Ovary (tissue), 9 donors: ENCODE results near the gene PRR5. TPM values are rescaled to one million over a fixed set of nuclear protein-coding genes. Genes with fewer than 3 reads are reported as not detected.

Experiments used
- DNase-seq, 5 donors: peaks; one replicate each; pipeline ENCODE4 v3.0.0-alpha.2; 2019 to 2020
- H3K27ac ChIP-seq, 2 donors: fragments of 200-600 bp; one replicate each; pipeline versions ENCODE4 v1.5.1 to v1.8.0; 2019 to 2022
- H3K27me3 ChIP-seq: fragments of 200-600 bp; one replicate; pipeline ENCODE4 v1.8.0; 2022
- H3K36me3 ChIP-seq: fragments of 200-600 bp; sonication (generic); one replicate; pipeline ENCODE4 v1.5.1; 2019
- H3K4me1 ChIP-seq: one replicate; pipeline ENCODE4 v1.8.1; 2013; ENCODE audit warnings: mild to moderate bottlenecking, moderate library complexity; ENCODE audit not compliant: insufficient read depth
- H3K4me3 ChIP-seq: fragments of 200-600 bp; sonication (generic); one replicate; pipeline ENCODE4 v1.5.1; 2017
- H3K9me3 ChIP-seq, 2 donors: fragments of 200-600 bp in 1 of 2; sonication (generic) in 1 of 2; one replicate each; pipeline versions ENCODE4 v1.5.1 to v1.8.1; 2013 to 2019; ENCODE audit warnings: mild to moderate bottlenecking in 1 of 2, moderate library complexity in 1 of 2
- CTCF ChIP-seq, 3 donors: fragments of 450-650 bp in 2 of 3; fragments of 200-600 bp in 1 of 3; IDR thresholded peaks; one replicate each; pipeline versions ENCODE4 v1.5.1 to v1.8.0; 2016 to 2022; ENCODE audit warnings: antibody characterized with exemption in 3 of 3, mild to moderate bottlenecking in 1 of 3
- EP300 ChIP-seq: sonication (generic); formaldehyde crosslinking; IDR thresholded peaks from one replicate; pipeline ENCODE4 v1.6.1; 2017; ENCODE audit warnings: antibody characterized with exemption
- POLR2A ChIP-seq: fragments of 450-650 bp; IDR thresholded peaks from one replicate; pipeline ENCODE4 v1.6.1; 2017; ENCODE audit warnings: antibody characterized with exemption, mild to moderate bottlenecking, moderate library complexity
- WGBS, 3 donors: extraction: QIAGEN DNeasy Blood & Tissue Kit in 1 of 3; methylation state at CpG; one replicate each; pipeline versions ENCODE4 v1.1.5 to v1.1.7; 2013 to 2017; 5-methylcytosine and 5-hydroxymethylcytosine counted together
- intact Hi-C, 4 donors: fragments of 100-400 bp; cut with DNase I; formaldehyde crosslinking; loops; one replicate each; pipeline versions ENCODE4 v1.11.0 to v1.15.1; 2022 to 2023
- polyA plus RNA-seq, 2 donors: library from polyadenylated mRNA; stranded (reverse); fragments of 200-250 nt in 1 of 2; fragments of 350-450 nt in 1 of 2; fragmentation: Illumina TruSeq in 1 of 2; extraction: RNeasy Lipid Tissue Mini Kit (QIAGEN cat#74804) in 1 of 2; gene quantifications; one replicate each; pipeline ENCODE4 v1.2.3, GENCODE V29; 2013 to 2014
- total RNA-seq, 7 donors: library from RNA; depleted of rRNA in 2 of 7; stranded (reverse); fragments of >200 nt in 2 of 7; fragmentation: NEBNext Ultra II Directional in 3 of 7; extraction: Animal tissue kit (Norgen Biotek cat#: 25700) in 3 of 7; gene quantifications; one replicate each; pipeline versions ENCODE4 v1.1.0 to v1.2.4, GENCODE V29; 2016 to 2023
- donor health status: DM: no; HTN: no; CAD: no; lungs with moderate emphysema.
- donor health status: DM: no; HTN: no; CAD: no.
- donor health status: Bipolar disorder and iron deficiency.
- donor health status: DM: yes; HTN: yes; CAD: no.
- donor health status: DM: no; HTN: no; CAD: no.
- donor health status: DM: yes; HTN: yes; CAD: no.

PRR5 gene
- total and polyA plus RNA-seq, 9 donors: 4.0 to 21.1 (median 16.8) TPM

- TF ChIP-seq POLR2A: no peak
- no peak for TF ChIP-seq EP300
- TF ChIP-seq CTCF (IDR thresholded peaks at IDR 0.05): no peak
- peak in 1 of 5 donors; percentile 29 for DNase-seq
- intact Hi-C loops: no loop called here
- 86 to 90% (median 88%) methylated on average over 23 of the region's 23 CpGs for WGBS, 3 donors
- Histone ChIP-seq H3K9me3 (no peaks in the 10 kb centered on the region), H3K4me1 (peaks cover 13% of the 10 kb centered on the region), H3K36me3 (no peaks in the 10 kb centered on the region), H3K27me3 (no peaks in the 10 kb centered on the region), H3K27ac (no peak overlapping the region), H3K4me3 (no peak overlapping the region)
Measured at GRCh38 chr22:44660051-44660830, 41.8 kb upstream of the PRR5 start.

GRCh38 chr22:44661070-44661469, 40.9 kb upstream of the PRR5 start:
- WGBS, 3 donors: 40 to 90% (median 85%) methylated on average over 8 to 14 of the region's 14 CpGs
- no peak overlapping the region for H3K27ac ChIP-seq
- no peaks in the 10 kb centered on the region for H3K27me3 ChIP-seq
- no peak overlapping the region for H3K4me3 ChIP-seq
- H3K4me1 ChIP-seq: peaks cover 13% of the 10 kb centered on the region
- TF ChIP-seq POLR2A (no peak), CTCF (IDR thresholded peaks at IDR 0.05) (no peak), EP300 (no peak)
- H3K9me3 ChIP-seq: no peaks in the 10 kb centered on the region
- no peaks in the 10 kb centered on the region for H3K36me3 ChIP-seq
- peak in 1 of 5 donors; percentile 27 for DNase-seq
- intact Hi-C loops: no loop called here

- no peaks in the 10 kb centered on the region for H3K27me3 ChIP-seq
- H3K4me3 ChIP-seq: no peak overlapping the region
- H3K36me3 ChIP-seq: no peaks in the 10 kb centered on the region
- TF ChIP-seq POLR2A (no peak), EP300 (no peak), CTCF (IDR thresholded peaks at IDR 0.05) (no peak)
- peaks cover 13% of the 10 kb centered on the region for H3K4me1 ChIP-seq
- 62 to 75% (median 66%) methylated on average over 14 of the region's 14 CpGs for WGBS, 3 donors
- peak in 1 of 5 donors; percentile 32 for DNase-seq
- intact Hi-C loops: no loop called here
- no peaks in the 10 kb centered on the region for H3K9me3 ChIP-seq
- H3K27ac ChIP-seq: no peak overlapping the region
Measured at GRCh38 chr22:44661659-44662569, 40.1 kb upstream of the PRR5 start.

DNA sequence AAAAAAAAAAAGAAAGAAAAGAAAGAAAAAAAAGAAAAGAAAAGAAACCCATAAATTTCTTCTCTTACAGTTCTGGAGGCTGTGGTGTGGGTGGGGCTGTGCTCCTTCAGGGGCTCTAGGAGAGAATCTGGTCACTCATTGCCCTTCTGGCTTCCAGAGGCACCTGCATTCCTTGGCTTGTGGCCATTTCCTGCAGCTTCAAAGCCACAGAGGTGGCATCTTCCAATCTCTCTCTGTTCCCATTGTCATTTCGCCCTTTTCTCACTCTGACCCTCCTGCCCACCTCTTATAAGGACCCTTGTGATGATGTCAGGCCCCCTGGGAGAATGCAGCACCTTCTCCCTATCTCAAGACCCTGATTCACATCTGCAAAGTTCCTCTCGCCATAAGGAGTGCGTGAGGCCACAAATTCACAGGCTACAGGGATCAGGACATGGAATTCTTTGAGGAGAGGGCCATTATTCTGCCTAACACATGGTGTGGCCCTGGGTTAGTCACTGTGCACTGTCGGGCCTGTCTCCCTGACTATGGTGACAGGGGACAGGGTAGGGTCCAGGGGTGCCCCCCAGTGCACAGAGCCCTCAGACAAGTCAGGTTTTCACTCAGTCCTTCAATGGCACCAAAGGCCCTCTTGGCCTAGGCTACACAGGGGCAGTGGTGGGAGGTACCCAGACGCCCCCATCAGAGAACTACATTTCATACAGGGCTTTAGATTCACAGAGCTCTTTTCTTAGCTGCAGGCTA, 38.6 kb upstream of the PRR5 start:
- H3K4me3 ChIP-seq: no peak overlapping the region
- no peaks in the 10 kb centered on the region for H3K27me3 ChIP-seq
- intact Hi-C loops: no loop called here
- no peak overlapping the region for H3K27ac ChIP-seq
- peaks cover 10% of the 10 kb centered on the region for H3K4me1 ChIP-seq
- no peaks in the 10 kb centered on the region for H3K36me3 ChIP-seq
- peak in 1 of 5 donors; percentile 22 for DNase-seq
- 93 to 96% (median 93%) methylated on average over 5 of the region's 5 CpGs for WGBS, 3 donors
- no peak for TF ChIP-seq EP300
- no peak for TF ChIP-seq CTCF (IDR thresholded peaks at IDR 0.05)
- TF ChIP-seq POLR2A: no peak
- H3K9me3 ChIP-seq: no peaks in the 10 kb centered on the region
